HEK293 (cell line): ENCODE measurements around the gene BCCIP.

Source experiments
- CTCF ChIA-PET: fragments of 350-600 bp; formaldehyde crosslinking; extraction: SDS; loops from one replicate; lab custom pipeline; 2021; ENCODE audit warnings: antibody characterized with exemption; lab: Yijun Ruan, JAX
- POLR2A ChIA-PET: fragments of 300-600 bp; formaldehyde crosslinking; extraction: SDS; loops from one replicate; lab custom pipeline; 2020; ENCODE audit warnings: antibody characterized with exemption, inconsistent platforms; lab: Yijun Ruan, JAX
- H3K27ac ChIP-seq: fragments of 200-500 bp; sonication (Bioruptor generic); 2 replicates; pipeline ENCODE4 v1.5.1; 2014; ENCODE audit warnings: low read depth, low read length, control low read depth, inconsistent platforms; ENCODE audit errors: extremely low read depth
- H3K36me3 ChIP-seq, 2 experiments: fragments of 200-500 bp in 1 of 2; sonication (Bioruptor generic) in 1 of 2; 1 replicate in 1 of 2; 2 replicates in 1 of 2; pipeline ENCODE4 v1.5.1; 2014 to 2017; ENCODE audit warnings: inconsistent platforms in 2 of 2, low read length in 2 of 2; ENCODE audit not compliant: control insufficient read depth in 2 of 2, insufficient read depth in 1 of 2
- H3K4me1 ChIP-seq: fragments of 200-500 bp; sonication (Bioruptor generic); 2 replicates; pipeline ENCODE4 v1.5.1; 2014; ENCODE audit warnings: mild to moderate bottlenecking, low read length, inconsistent platforms; ENCODE audit not compliant: control insufficient read depth, insufficient read depth
- H3K4me3 ChIP-seq: 2 replicates; pipeline ENCODE4 v1.5.1; 2011; ENCODE audit warnings: low read depth, mild to moderate bottlenecking, control low read depth, low read length, moderate library complexity
- H3K9me3 ChIP-seq: fragments of 200-500 bp; sonication (Bioruptor generic); 2 replicates; pipeline ENCODE4 v1.5.1; 2014; ENCODE audit warnings: low read depth, low read length, inconsistent platforms; ENCODE audit not compliant: control insufficient read depth, insufficient read depth
- BCL6B ChIP-seq: fragments of 450-650 bp; formaldehyde crosslinking; IDR thresholded peaks from 2 replicates; pipeline ENCODE4 v1.5.1; 2017; ENCODE audit warnings: missing biosample characterization, missing genetic modification characterization
- GFI1B ChIP-seq: fragments of 450-650 bp; formaldehyde crosslinking; IDR thresholded peaks from 2 replicates; pipeline ENCODE4 v1.5.1; 2016; ENCODE audit warnings: missing biosample characterization, missing genetic modification characterization
- GLI4 ChIP-seq: fragments of 450-650 bp; formaldehyde crosslinking; IDR thresholded peaks from 2 replicates; pipeline ENCODE4 v1.5.1; 2016; ENCODE audit warnings: missing biosample characterization, missing genetic modification characterization
- GLIS1 ChIP-seq: fragments of 450-650 bp; formaldehyde crosslinking; IDR thresholded peaks from 2 replicates; pipeline ENCODE4 v1.5.1; 2016; ENCODE audit warnings: missing biosample characterization, missing genetic modification characterization
- HOXA7 ChIP-seq: sonication (generic); formaldehyde crosslinking; IDR thresholded peaks from 2 replicates; pipeline ENCODE4 v1.8.1; 2022; ENCODE audit warnings: missing genetic modification reagents, borderline replicate concordance
- KLF10 ChIP-seq: fragments of 450-650 bp; IDR thresholded peaks from 2 replicates; pipeline ENCODE4 v1.5.1; 2018; ENCODE audit warnings: missing biosample characterization, mild to moderate bottlenecking, missing genetic modification characterization
- KLF9 ChIP-seq: fragments of 450-650 bp; formaldehyde crosslinking; IDR thresholded peaks from 2 replicates; pipeline ENCODE4 v1.5.1; 2016; ENCODE audit warnings: missing biosample characterization, missing genetic modification characterization, low read depth
- PRDM1 ChIP-seq: fragments of 450-650 bp; formaldehyde crosslinking; IDR thresholded peaks from 2 replicates; pipeline ENCODE4; 2016; ENCODE audit warnings: missing biosample characterization, missing genetic modification characterization
- SALL2 ChIP-seq: fragments of 450-650 bp; formaldehyde crosslinking; IDR thresholded peaks from 2 replicates; pipeline ENCODE4 v1.5.0; 2017; ENCODE audit warnings: missing biosample characterization, mild to moderate bottlenecking, missing genetic modification characterization, borderline replicate concordance
- ZFP3 ChIP-seq: fragments of 450-650 bp; formaldehyde crosslinking; IDR thresholded peaks from 2 replicates; pipeline ENCODE4 v1.5.1; 2016; ENCODE audit warnings: low read depth, missing biosample characterization, missing genetic modification characterization
- ZNF112 ChIP-seq: fragments of 450-650 bp; formaldehyde crosslinking; IDR thresholded peaks from 2 replicates; pipeline ENCODE4 v1.5.0; 2017; ENCODE audit warnings: missing biosample characterization, missing genetic modification characterization
- ZNF114 ChIP-seq: fragments of 450-650 bp; formaldehyde crosslinking; IDR thresholded peaks from 2 replicates; pipeline ENCODE4 v1.5.0; 2017; ENCODE audit warnings: missing biosample characterization, missing genetic modification characterization
- ZNF16 ChIP-seq: fragments of 450-650 bp; formaldehyde crosslinking; IDR thresholded peaks from 2 replicates; pipeline ENCODE4 v1.5.1; 2016; ENCODE audit warnings: low read depth, missing biosample characterization, missing genetic modification characterization
- ZNF175 ChIP-seq: fragments of 450-650 bp; formaldehyde crosslinking; IDR thresholded peaks from 2 replicates; pipeline ENCODE4 v1.5.1; 2016; ENCODE audit warnings: missing biosample characterization, missing genetic modification characterization
- ZNF335 ChIP-seq: fragments of 450-650 bp; formaldehyde crosslinking; conservative IDR thresholded peaks from 2 replicates; pipeline ENCODE4 v1.5.1; 2016; ENCODE audit warnings: missing biosample characterization, missing genetic modification characterization
- ZNF433 ChIP-seq: fragments of 450-650 bp; formaldehyde crosslinking; IDR thresholded peaks from 2 replicates; pipeline ENCODE4 v1.5.1; 2016; ENCODE audit warnings: missing biosample characterization, missing genetic modification characterization, low read depth
- ZNF514 ChIP-seq: fragments of 450-650 bp; formaldehyde crosslinking; IDR thresholded peaks from 2 replicates; pipeline ENCODE4 v1.5.1; 2016; ENCODE audit warnings: missing biosample characterization, missing genetic modification characterization
- ZNF548 ChIP-seq: fragments of 450-650 bp; formaldehyde crosslinking; IDR thresholded peaks from 2 replicates; pipeline ENCODE4 v1.5.1; 2016; ENCODE audit warnings: missing biosample characterization, missing genetic modification characterization
- ZNF610 ChIP-seq: fragments of 450-650 bp; formaldehyde crosslinking; IDR thresholded peaks from 2 replicates; pipeline ENCODE4 v1.5.1; 2016; ENCODE audit warnings: missing biosample characterization, missing genetic modification characterization, borderline replicate concordance
- ZNF624 ChIP-seq: fragments of 450-650 bp; formaldehyde crosslinking; IDR thresholded peaks from 2 replicates; pipeline ENCODE4 v1.5.1; 2017; ENCODE audit warnings: missing biosample characterization, missing genetic modification characterization
- ZNF677 ChIP-seq: fragments of 450-650 bp; IDR thresholded peaks from 2 replicates; pipeline ENCODE4 v1.5.0; 2018; ENCODE audit warnings: missing biosample characterization, mild to moderate bottlenecking, missing genetic modification characterization, moderate library complexity
- ZNF747 ChIP-seq: fragments of 450-650 bp; formaldehyde crosslinking; IDR thresholded peaks from 2 replicates; pipeline ENCODE4 v1.5.1; 2016; ENCODE audit warnings: missing biosample characterization, missing genetic modification characterization
- ZNF791 ChIP-seq: fragments of 450-650 bp; formaldehyde crosslinking; IDR thresholded peaks from 2 replicates; pipeline ENCODE4 v1.5.1; 2016; ENCODE audit warnings: missing biosample characterization, missing genetic modification characterization
- ZNF792 ChIP-seq: fragments of 450-650 bp; formaldehyde crosslinking; IDR thresholded peaks from 2 replicates; pipeline ENCODE4 v1.5.1; 2016; ENCODE audit warnings: missing biosample characterization, missing genetic modification characterization
- TF ChIP-seq, protein P1 (sequence below): fragments of 450-650 bp; formaldehyde crosslinking; IDR thresholded peaks from 2 replicates; pipeline ENCODE4 v1.5.1; 2016; ENCODE audit warnings: missing biosample characterization, missing genetic modification characterization

The BCCIP gene

GRCh38 chr10:125781374-125781773, 42.0 kb upstream of the BCCIP start:
- Histone ChIP-seq H3K9me3 (no peaks in the 10 kb centered on the region), H3K36me3 (no peaks in the 10 kb centered on the region), H3K4me3 (no peak overlapping the region), H3K4me1 (no peaks in the 10 kb centered on the region), H3K27ac (no peak overlapping the region)
- ChIA-PET POLR2A (interaction anchor here (0.7 kb wide), 1 partner anchor 16 kb away, joined by 4 read pairs; no protein-coding TSS in a partner anchor), CTCF (no interaction called here)
- TF ChIP-seq ZNF747 (tag by site-specific recombination) (no peak), ZNF114 (tag by site-specific recombination) (no peak), ZNF610 (tag by site-specific recombination) (no peak), ZNF677 (no peak), ZFP3 (tag by site-specific recombination) (no peak), GFI1B (no peak), GLIS1 (no peak)

DNA sequence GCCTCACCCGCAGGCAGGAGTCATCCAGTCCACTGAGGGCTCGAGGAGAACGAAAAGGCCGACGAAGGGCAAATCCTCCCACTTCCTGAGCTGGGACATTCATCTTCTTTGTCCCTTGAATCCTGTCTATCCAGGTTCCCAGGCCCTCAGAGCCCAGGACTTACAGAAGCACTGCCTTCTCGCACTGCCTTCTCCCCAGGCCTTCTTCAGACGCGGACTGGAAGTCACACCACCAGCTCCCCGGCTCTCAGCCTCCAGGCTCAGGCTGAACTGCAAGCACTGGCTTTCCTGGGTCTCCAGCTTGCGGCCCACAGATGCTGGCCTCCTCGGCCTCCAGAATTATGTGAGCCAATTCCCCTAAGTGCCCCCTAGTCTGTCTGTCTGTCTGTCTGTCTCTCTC, 41.3 kb upstream of the BCCIP start:
- H3K9me3 ChIP-seq = no peaks in the 10 kb centered on the region
- H3K4me1 ChIP-seq = no peaks in the 10 kb centered on the region
- no peaks in the 10 kb centered on the region for H3K36me3 ChIP-seq
- POLR2A ChIA-PET = no interaction called here
- CTCF ChIA-PET = interaction anchor here (0.8 kb wide), 1 partner anchor 41 kb away, joined by 5 read pairs; the partner anchor contains the start of genes BCCIP and UROS
- H3K4me3 ChIP-seq = no peak overlapping the region
- TF ChIP-seq ZNF548 (tag by site-specific recombination) (no peak), KLF10 (tag by site-specific recombination) (no peak), GLI4 (tag by site-specific recombination) (no peak), ZNF791 (no peak), KLF9 (tag by site-specific recombination) (no peak), ZNF335 (tag by site-specific recombination) (no peak), ZNF433 (no peak), SALL2 (tag by site-specific recombination) (no peak), BCL6B (no peak), HOXA7 (CRISPR knock-in tag) (no peak), ZNF175 (tag by site-specific recombination) (no peak), ZNF112 (tag by site-specific recombination) (no peak), PRDM1 (tag by site-specific recombination) (no peak), ZNF514 (no peak), ZNF624 (tag by site-specific recombination) (no peak)
- TF ChIP-seq, protein P1, sequence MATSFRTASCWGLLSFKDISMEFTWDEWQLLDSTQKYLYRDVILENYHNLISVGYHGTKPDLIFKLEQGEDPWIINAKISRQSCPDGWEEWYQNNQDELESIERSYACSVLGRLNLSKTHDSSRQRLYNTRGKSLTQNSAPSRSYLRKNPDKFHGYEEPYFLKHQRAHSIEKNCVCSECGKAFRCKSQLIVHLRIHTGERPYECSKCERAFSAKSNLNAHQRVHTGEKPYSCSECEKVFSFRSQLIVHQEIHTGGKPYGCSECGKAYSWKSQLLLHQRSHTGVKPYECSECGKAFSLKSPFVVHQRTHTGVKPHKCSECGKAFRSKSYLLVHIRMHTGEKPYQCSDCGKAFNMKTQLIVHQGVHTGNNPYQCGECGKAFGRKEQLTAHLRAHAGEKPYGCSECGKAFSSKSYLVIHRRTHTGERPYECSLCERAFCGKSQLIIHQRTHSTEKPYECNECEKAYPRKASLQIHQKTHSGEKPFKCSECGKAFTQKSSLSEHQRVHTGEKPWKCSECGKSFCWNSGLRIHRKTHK (tag by site-specific recombination) = no peak
- H3K27ac ChIP-seq = no peak overlapping the region

DNA sequence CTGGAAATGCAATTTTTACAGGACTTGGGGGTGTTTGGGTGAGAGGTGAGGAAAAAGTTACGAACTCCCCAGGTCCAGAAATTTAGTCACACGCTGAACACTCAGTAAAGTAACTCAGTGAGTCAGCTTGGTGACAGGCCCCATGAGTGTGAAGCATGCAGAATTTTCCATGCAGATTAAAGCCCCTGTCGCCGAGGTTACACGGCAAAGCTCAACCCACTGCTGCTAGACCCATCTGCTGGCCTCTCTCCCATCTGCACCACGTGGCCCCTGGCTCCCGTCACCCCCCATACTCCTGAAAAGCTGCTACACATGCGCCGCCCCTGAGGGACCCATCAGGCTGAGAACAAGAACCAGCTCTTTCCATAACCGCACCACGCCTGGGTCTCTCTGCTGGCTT, 40.7 kb upstream of the BCCIP start:
- H3K9me3 ChIP-seq = no peaks in the 10 kb centered on the region
- no peak overlapping the region for H3K27ac ChIP-seq
- POLR2A ChIA-PET = no interaction called here
- H3K4me3 ChIP-seq = no peak overlapping the region
- no peaks in the 10 kb centered on the region for H3K4me1 ChIP-seq
- CTCF ChIA-PET = interaction anchor here (0.7 to 0.8 kb wide), 2 partner anchors 17 to 40 kb away, joined by 3 to 5 read pairs; partner anchors contain the start of genes BCCIP and UROS
- TF ChIP-seq ZNF16 (tag by site-specific recombination) (no peak), ZNF792 (no peak)
- peaks cover 0 to 2% of the 10 kb centered on the region in 2 experiments; a peak in 1 of 3 replicates for H3K36me3 ChIP-seq
